Liver (tissue), 9 donors: ENCODE results near the gene BPHL. TPM values are rescaled to one million over a fixed set of nuclear protein-coding genes. Genes with fewer than 3 reads are reported as not detected.

Source experiments
- DNase-seq: peaks from one replicate; pipeline ENCODE4 v3.0.0-alpha.2; 2017; ENCODE audit warnings: low spot score
- H3K27ac ChIP-seq, 2 donors: one replicate each; pipeline ENCODE4 v1.7.0; 2013; ENCODE audit warnings: inconsistent platforms in 2 of 2, low read length in 2 of 2, control low read depth in 1 of 2, low read depth in 1 of 2, mild to moderate bottlenecking in 1 of 2
- H3K27me3 ChIP-seq, 4 donors: one replicate each; pipeline versions ENCODE4 v1.6.1 to v1.7.0; 2013; ENCODE audit warnings: low read length in 3 of 4, inconsistent platforms in 1 of 4, mild to moderate bottlenecking in 1 of 4, moderate library complexity in 1 of 4; ENCODE audit not compliant: control insufficient read depth in 4 of 4, insufficient read depth in 4 of 4
- H3K36me3 ChIP-seq, 4 donors: one replicate each; pipeline versions ENCODE4 v1.6.1 to v1.7.0; 2013; ENCODE audit warnings: low read length in 3 of 4, mild to moderate bottlenecking in 3 of 4, low read depth in 1 of 4, moderate library complexity in 1 of 4; ENCODE audit not compliant: control insufficient read depth in 4 of 4, insufficient read depth in 3 of 4
- H3K4me1 ChIP-seq, 4 donors: one replicate each; pipeline versions ENCODE4 v1.6.1 to v1.7.0; 2013; ENCODE audit warnings: low read length in 3 of 4, mild to moderate bottlenecking in 3 of 4, moderate library complexity in 1 of 4; ENCODE audit not compliant: control insufficient read depth in 4 of 4, insufficient read depth in 4 of 4
- H3K4me3 ChIP-seq, 3 donors: one replicate each; pipeline versions ENCODE4 v1.6.1 to v1.7.0; 2013; ENCODE audit warnings: low read length in 3 of 3, control low read depth in 1 of 3, low read depth in 1 of 3, mild to moderate bottlenecking in 1 of 3
- H3K9ac ChIP-seq, 2 donors: one replicate each; pipeline ENCODE4 v1.7.0; 2013; ENCODE audit warnings: low read length in 2 of 2, mild to moderate bottlenecking in 2 of 2, moderate library complexity in 2 of 2, control low read depth in 1 of 2, low read depth in 1 of 2
- H3K9me3 ChIP-seq, 4 donors: one replicate each; pipeline versions ENCODE4 v1.6.1 to v1.7.0; 2013; ENCODE audit warnings: low read length in 3 of 4; ENCODE audit not compliant: control insufficient read depth in 4 of 4
- EGR1 ChIP-seq, 2 donors: IDR thresholded peaks; 2 replicates each; pipeline ENCODE4 v1.6.1; 2016 to 2018; ENCODE audit warnings: antibody characterized with exemption in 2 of 2, low read depth in 2 of 2
- FOXA2 ChIP-seq: IDR thresholded peaks from 2 replicates; pipeline ENCODE4 v1.6.1; 2016; ENCODE audit warnings: antibody characterized with exemption
- GABPA ChIP-seq, 2 donors: IDR thresholded peaks in 1 of 2; conservative IDR thresholded peaks in 1 of 2; 2 replicates each; pipeline ENCODE4 v1.6.1; 2016; ENCODE audit warnings: antibody characterized with exemption in 2 of 2, mild to moderate bottlenecking in 1 of 2, moderate library complexity in 1 of 2
- JUND ChIP-seq, 2 donors: IDR thresholded peaks; 2 replicates each; pipeline ENCODE4 v1.6.1; 2016; ENCODE audit warnings: antibody characterized with exemption in 2 of 2
- MAX ChIP-seq: IDR thresholded peaks from 2 replicates; pipeline ENCODE4 v1.6.1; 2016; ENCODE audit warnings: antibody characterized with exemption
- NR2F2 ChIP-seq: IDR thresholded peaks from 2 replicates; pipeline ENCODE4 v1.6.1; 2016; ENCODE audit warnings: antibody characterized with exemption
- RAD21 ChIP-seq, 2 donors: IDR thresholded peaks; 2 replicates each; pipeline ENCODE4 v1.6.1; 2016; ENCODE audit warnings: antibody characterized with exemption in 2 of 2, mild to moderate bottlenecking in 2 of 2
- REST ChIP-seq: IDR thresholded peaks from 2 replicates; pipeline ENCODE4 v1.6.1; 2016; ENCODE audit warnings: antibody characterized with exemption, mild to moderate bottlenecking
- SP1 ChIP-seq: IDR thresholded peaks from 2 replicates; pipeline ENCODE4 v1.6.1; 2018; ENCODE audit warnings: antibody characterized with exemption, mild to moderate bottlenecking
- TAF1 ChIP-seq: conservative IDR thresholded peaks from 2 replicates; pipeline ENCODE4 v1.6.1; 2016; ENCODE audit warnings: antibody characterized with exemption, mild to moderate bottlenecking
- YY1 ChIP-seq: IDR thresholded peaks from 2 replicates; pipeline ENCODE4 v1.6.1; 2016; ENCODE audit warnings: antibody characterized with exemption, mild to moderate bottlenecking
- ZBTB33 ChIP-seq: IDR thresholded peaks from 2 replicates; pipeline ENCODE4 v1.6.1; 2016; ENCODE audit warnings: antibody characterized with exemption
- WGBS: extraction: QIAGEN DNeasy Blood & Tissue Kit; methylation state at CpG from one replicate; pipeline ENCODE4 v1.1.7; 2013; 5-methylcytosine and 5-hydroxymethylcytosine counted together
- polyA plus RNA-seq, 2 donors: library from polyadenylated mRNA; stranded (reverse) in 1 of 2; unstranded in 1 of 2; fragments of 200-250 nt in 1 of 2; fragments of >200 nt in 1 of 2; fragmentation: Nextera tagmentation in 1 of 2; extraction: Ambion mirVana in 1 of 2; gene quantifications; one replicate each; pipeline versions ENCODE4 v1.2.1 to v1.2.3, GENCODE V29; 2013 to 2015
- total RNA-seq, 2 donors: library from RNA; depleted of rRNA; stranded (reverse); fragments of >200 nt; gene quantifications; one replicate each; pipeline ENCODE4 v1.2.3, GENCODE V29; 2014
- donor health status: healthy.
- donor health status: healthy.
- donor health status: healthy.
- donor health status: healthy.
- donor health status: healthy.

The BPHL gene
- total and polyA plus RNA-seq, 4 donors, result 16.0 to 90.8 (median 31.5) TPM

- TF ChIP-seq ZBTB33, result no peak
Observed at GRCh38 chr6:3094815-3095214, 23.7 kb upstream of the BPHL start (continued).

- Histone ChIP-seq H3K9me3 (no peaks in the 10 kb centered on the region), H3K4me1 (no peaks in the 10 kb centered on the region), H3K4me3 (no peak overlapping the region), H3K9ac (no peak overlapping the region), H3K36me3 (peaks cover 11 to 53% (median 39%) of the 10 kb centered on the region in 4 donors), H3K27ac (no peak overlapping the region), H3K27me3 (no peaks in the 10 kb centered on the region)
- no peak for DNase-seq
- no peak for TF ChIP-seq JUND (IDR thresholded peaks at IDR 0.05)
- no peak for TF ChIP-seq TAF1
- no peak for TF ChIP-seq ZBTB33
- no peak for TF ChIP-seq EGR1 (IDR thresholded peaks at IDR 0.05; ENCODE audit: low read depth in 2 of 2)
- TF ChIP-seq RAD21 (IDR thresholded peaks at IDR 0.05), result no peak
- no peak for TF ChIP-seq NR2F2
- TF ChIP-seq MAX, result no peak
- WGBS, result 97% methylated on average over 3 of the region's 3 CpGs
Observed at GRCh38 chr6:3102875-3103274, 15.6 kb upstream of the BPHL start.

- H3K4me3 ChIP-seq, result no peak overlapping the region
- no peaks in the 10 kb centered on the region for H3K27me3 ChIP-seq
- no peak overlapping the region for H3K27ac ChIP-seq
- DNase-seq, result no peak
- H3K36me3 ChIP-seq, result peaks cover 11 to 64% (median 55%) of the 10 kb centered on the region in 4 donors
- TF ChIP-seq RAD21 (IDR thresholded peaks at IDR 0.05) (no peak), EGR1 (IDR thresholded peaks at IDR 0.05; ENCODE audit: low read depth in 2 of 2) (no peak), ZBTB33 (no peak), TAF1 (no peak), FOXA2 (no peak), MAX (no peak), YY1 (no peak), SP1 (no peak), GABPA (IDR thresholded peaks at IDR 0.05 in 1 of 2, conservative IDR thresholded peaks at IDR 0.05 in 1 of 2) (no peak), REST (no peak)
- no peaks in the 10 kb centered on the region for H3K9me3 ChIP-seq
- WGBS, result 88% methylated on average over 10 of the region's 10 CpGs
- H3K9ac ChIP-seq, result no peak overlapping the region
- no peaks in the 10 kb centered on the region for H3K4me1 ChIP-seq
Observed at GRCh38 chr6:3108746-3109414, 9.6 kb upstream of the BPHL start.
